ENCODE measurements around the gene MYRFL.
A peak's percentile ranks its signal among the peaks of the same experiment; 100 is the strongest.
"Not testable (repeated sequence)": the region's sequence is repeated elsewhere in the genome, so short reads cannot be mapped to it uniquely, and the experiment has no call there.

Gene MYRFL

GRCh38 chr12:69994086-69994485 is 169.1 kb downstream of the MYRFL start:
- DNase-seq, result not testable (repeated sequence)

GRCh38 chr12:69994724-69995173 is 169.7 kb downstream of the MYRFL start:
- no peak for DNase-seq

GRCh38 chr12:69996241-69996640 is 171.2 kb downstream of the MYRFL start:
- no peak for DNase-seq

GRCh38 chr12:69996722-69997121 is 171.7 kb downstream of the MYRFL start:
- no peak for DNase-seq

GRCh38 chr12:69998011-69998410 is 173.0 kb downstream of the MYRFL start:
- no peak for DNase-seq

- peak; percentile 87 for DNase-seq
These were observed 173.9 kb downstream of the MYRFL start for GRCh38 chr12:69998922-69999321.

- DNase-seq, result no peak
These were observed 174.5 kb downstream of the MYRFL start for GRCh38 chr12:69999561-69999960.

GRCh38 chr12:70002097-70002911 is 177.3 kb downstream of the MYRFL start:
- DNase-seq, result no peak

- no peak for DNase-seq
These were observed 177.9 kb downstream of the MYRFL start for GRCh38 chr12:70002912-70003255.

GRCh38 chr12:70005864-70006618 is 181.0 kb downstream of the MYRFL start:
- no peak for DNase-seq

GRCh38 chr12:70006619-70006973 is 181.6 kb downstream of the MYRFL start:
- DNase-seq, result no peak

GRCh38 chr12:70007687-70008086 is 182.7 kb downstream of the MYRFL start:
- no peak for DNase-seq
